ENCODE results near the gene RPS4Y1. TPM values are rescaled to one million over a fixed set of nuclear protein-coding genes. Genes with fewer than 3 reads are reported as not detected.
"Not testable (repeated sequence)": the region's sequence is repeated elsewhere in the genome, so short reads cannot be mapped to it uniquely, and the experiment has no call there.

RPS4Y1 gene
- polyA plus RNA-seq, 12 donors: 1.3 to 702 (median 516) TPM; not detected in 1

- no peak for DNase-seq
Observed at GRCh38 chrY:2868035-2868607, 26.7 kb downstream of the RPS4Y1 start.

GRCh38 chrY:2872234-2872633, 30.8 kb downstream of the RPS4Y1 start:
- not testable (repeated sequence) for DNase-seq

- no peak for DNase-seq
Observed at GRCh38 chrY:2874211-2874610, 32.8 kb downstream of the RPS4Y1 start.

GRCh38 chrY:2883561-2883960, 42.2 kb downstream of the RPS4Y1 start:
- DNase-seq: no peak

- no peak for DNase-seq
Observed at GRCh38 chrY:2885880-2886279, 44.5 kb downstream of the RPS4Y1 start.

- DNase-seq: no peak
Observed at GRCh38 chrY:2887386-2887785, 46.0 kb downstream of the RPS4Y1 start.

GRCh38 chrY:2887955-2888354, 46.6 kb downstream of the RPS4Y1 start:
- no peak for DNase-seq

- no peak for DNase-seq
Observed at GRCh38 chrY:2893471-2893870, 52.1 kb downstream of the RPS4Y1 start.

GRCh38 chrY:2896050-2896449, 54.6 kb downstream of the RPS4Y1 start:
- DNase-seq: no peak

- DNase-seq: no peak
Observed at GRCh38 chrY:2907356-2907755, 66.0 kb downstream of the RPS4Y1 start.

- DNase-seq: no peak
Observed at GRCh38 chrY:2913066-2913815, 71.8 kb downstream of the RPS4Y1 start.

Other genes with a start within 250 kb of the RPS4Y1 start
- gene SRY, start 53.9 kb upstream of the RPS4Y1 start, polyA plus RNA-seq (ENCODE audit: insufficient read length in 12 of 12): 1 to 10 TPM in 1 of 12 donors, under 1 TPM in 2, not detected in 9; 0.22 to 2.0 (median 0.52) TPM
- gene ZFY, start 93.8 kb downstream of the RPS4Y1 start, polyA plus RNA-seq (ENCODE audit: insufficient read length in 12 of 12): 10 to 100 TPM in 6 of 12 donors, 1 to 10 TPM in 1, under 1 TPM in 2, not detected in 3; 0.04 to 19.2 (median 10.9) TPM

Data from muscle of arm (tissue), 12 donors.